Measurements from ENCODE around the gene ALOX15. TPM values are rescaled to one million over a fixed set of nuclear protein-coding genes. Genes with fewer than 3 reads are reported as not detected.
A peak's percentile ranks its signal among the peaks of the same experiment; 100 is the strongest.

Gene ALOX15
- total and polyA plus RNA-seq, 10 of the 15 experiments (the other 5 are each of a cell fraction or from before 2014, with no cell fraction given): 0.05 to 1.0 (median 0.24) TPM

DNA sequence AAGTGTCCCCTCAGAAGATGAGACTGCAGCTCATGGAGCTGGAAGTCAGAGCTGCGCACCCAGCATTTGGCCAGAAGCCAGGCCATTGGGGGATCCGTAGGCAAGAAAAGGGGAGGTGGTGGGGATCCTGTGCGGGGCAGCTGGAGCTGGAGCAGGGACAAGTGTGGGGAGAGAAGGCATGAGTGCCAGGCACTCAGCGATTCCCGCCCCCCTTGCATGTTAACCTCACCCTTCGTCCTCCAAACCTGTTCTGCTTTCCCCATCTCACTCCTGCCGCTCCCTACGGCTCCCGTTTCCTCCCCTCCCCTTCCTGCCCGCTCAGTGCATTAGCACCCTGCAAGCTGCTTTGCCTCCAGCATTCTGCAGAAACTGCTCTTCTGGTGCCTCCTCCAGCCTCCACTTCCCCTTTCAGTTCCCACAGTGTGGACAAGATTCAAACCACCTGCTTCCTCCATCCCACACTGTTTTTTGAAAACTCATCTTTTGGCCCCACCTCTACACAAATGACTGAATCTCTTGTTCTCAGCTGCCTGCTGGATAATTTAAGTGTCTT lies 5.6 kb downstream of the ALOX15 start (continued):
- peak; percentile 45; the same call in 1 of the 2 replicates for TF ChIP-seq TCF3 (IDR thresholded peaks at IDR 0.05; ENCODE audit: borderline replicate concordance, insufficient read depth, low read depth, low read length)
- no peak for TF ChIP-seq YBX1 (IDR thresholded peaks at IDR 0.05)
- peak; percentile 61; the same call in 1 of the 2 replicates for TF ChIP-seq NBN (IDR thresholded peaks at IDR 0.05)
- TF ChIP-seq SPI1 (IDR thresholded peaks at IDR 0.05; ENCODE audit: borderline replicate concordance, insufficient read depth, low read depth, low read length): peak; percentile 87
- no peak for TF ChIP-seq ZNF207 (IDR thresholded peaks at IDR 0.05; ENCODE audit: borderline replicate concordance)
- 0 out of 2 replicates have a peak, but pooled peaks have one; percentile 22 for TF ChIP-seq MTA2 (IDR thresholded peaks at IDR 0.05; ENCODE audit: low read depth)
- no peak for TF ChIP-seq KDM1A (IDR thresholded peaks at IDR 0.05; ENCODE audit: borderline replicate concordance)

DNA sequence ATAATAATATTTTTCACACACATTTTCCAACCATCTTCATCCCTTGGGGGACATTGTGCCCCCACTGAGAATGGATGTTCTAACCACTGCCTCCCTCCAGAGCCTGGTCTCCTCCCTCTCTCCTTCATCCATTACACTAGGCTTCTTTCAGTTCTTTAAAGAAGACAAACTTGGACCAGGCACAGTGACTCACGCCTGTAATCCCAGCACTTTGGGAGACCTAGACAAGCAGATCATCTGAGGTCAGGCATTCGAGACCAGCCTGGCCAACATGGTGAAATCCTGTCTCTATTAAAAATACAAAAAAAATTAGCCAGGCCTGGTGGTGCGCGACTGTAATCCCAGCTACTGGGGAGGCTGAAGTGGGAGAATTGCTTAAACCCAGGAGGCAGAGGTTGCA lies 6.5 kb downstream of the ALOX15 start:
- Histone ChIP-seq H3K4me2 (ENCODE audit: control insufficient read depth, insufficient read depth) (no peak overlapping the region), H3K79me2 (ENCODE audit: control insufficient read depth, insufficient read depth, low read length) (no peaks in the 10 kb centered on the region), H2AFZ (ENCODE audit: control insufficient read depth, low read depth, low read length) (no peak overlapping the region), H3K27me3 (replicated peaks in 1 of 2; ENCODE audit: control insufficient read depth in 2 of 2, insufficient read depth in 2 of 2, low read length in 1 of 2) (peaks cover 0 to 2% of the 10 kb centered on the region in 2 experiments; a peak in 2 of 4 replicates), H3K9ac (ENCODE audit: control insufficient read depth, insufficient read depth, low read length) (no peak overlapping the region), H3K27ac (ENCODE audit: control insufficient read depth, insufficient read depth) (no peak overlapping the region), H4K20me1 (ENCODE audit: control insufficient read depth, insufficient read depth) (no peaks in the 10 kb centered on the region), H3K4me1 (ENCODE audit: control insufficient read depth, insufficient read depth, low read length) (peaks cover 22% of the 10 kb centered on the region), H3K36me3 (ENCODE audit: control insufficient read depth in 2 of 2, insufficient read depth in 2 of 2, low read length in 1 of 2) (no peaks in the 10 kb centered on the region), H3K4me3 (no peak overlapping the region), H3K9me3 (replicated peaks; ENCODE audit: control insufficient read depth, insufficient read depth, low read length) (no peaks in the 10 kb centered on the region)
- SMC1A ChIA-PET (ENCODE audit: uncharacterized antibody, unreplicated experiment): no interaction called here
- CTCF ChIA-PET: interaction anchor here (0.7 to 2.5 kb wide), 2 partner anchors 10 to 68 kb away, joined by 4 to 15 read pairs; no protein-coding TSS in a partner anchor
- no peak for FAIRE-seq
- POLR2A ChIA-PET: no interaction called here
- intact Hi-C loops (cut with micrococcal nuclease; ENCODE audit: unreplicated experiment): no loop called here
- no peak for DNase-seq (ENCODE audit: low read depth, low spot score)
- ATAC-seq: no peak
- RAD21 ChIA-PET (ENCODE audit: unreplicated experiment): no interaction called here
- 83% methylated on average over 4 of the region's 4 CpGs for WGBS (ENCODE audit: insufficient coverage, insufficient replicate concordance, low lambda C conversion rate, missing lambda C conversion rate)
- in situ Hi-C loops (cut with MboI): no loop called here
- no TSS peak for BruUV-seq (replicated peaks)
- no peak for TF ChIP-seq JUND (IDR thresholded peaks at IDR 0.05; ENCODE audit: low read depth, low read length)
- no peak for TF ChIP-seq POU2F2 (IDR thresholded peaks at IDR 0.05; ENCODE audit: borderline replicate concordance, low read depth, low read length)
- TF ChIP-seq NFXL1 (IDR thresholded peaks at IDR 0.05; ENCODE audit: borderline replicate concordance): no peak
- TF ChIP-seq MXI1 (IDR thresholded peaks at IDR 0.05; ENCODE audit: low read depth, low read length): no peak
- TF ChIP-seq ESRRA (IDR thresholded peaks at IDR 0.05; ENCODE audit: low read length): no peak
- no peak for TF ChIP-seq FOS (IDR thresholded peaks at IDR 0.05; ENCODE audit: borderline replicate concordance, extremely low read depth, insufficient read length)
- TF ChIP-seq SIN3A (IDR thresholded peaks at IDR 0.05; ENCODE audit: low read depth, low read length): no peak
- no peak for TF ChIP-seq FOXK2 (IDR thresholded peaks at IDR 0.05)
- TF ChIP-seq, protein P1, sequence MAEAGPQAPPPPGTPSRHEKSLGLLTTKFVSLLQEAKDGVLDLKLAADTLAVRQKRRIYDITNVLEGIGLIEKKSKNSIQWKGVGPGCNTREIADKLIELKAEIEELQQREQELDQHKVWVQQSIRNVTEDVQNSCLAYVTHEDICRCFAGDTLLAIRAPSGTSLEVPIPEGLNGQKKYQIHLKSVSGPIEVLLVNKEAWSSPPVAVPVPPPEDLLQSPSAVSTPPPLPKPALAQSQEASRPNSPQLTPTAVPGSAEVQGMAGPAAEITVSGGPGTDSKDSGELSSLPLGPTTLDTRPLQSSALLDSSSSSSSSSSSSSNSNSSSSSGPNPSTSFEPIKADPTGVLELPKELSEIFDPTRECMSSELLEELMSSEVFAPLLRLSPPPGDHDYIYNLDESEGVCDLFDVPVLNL (IDR thresholded peaks at IDR 0.05; ENCODE audit: low read depth, low read length): no peak
- TF ChIP-seq NFYB (IDR thresholded peaks at IDR 0.05; ENCODE audit: insufficient read depth, low read depth, low read length): no peak
- no peak for TF ChIP-seq RAD51 (IDR thresholded peaks at IDR 0.05)
- TF ChIP-seq SMAD5 (IDR thresholded peaks at IDR 0.05; ENCODE audit: low read depth): no peak
- TF ChIP-seq, protein P2, sequence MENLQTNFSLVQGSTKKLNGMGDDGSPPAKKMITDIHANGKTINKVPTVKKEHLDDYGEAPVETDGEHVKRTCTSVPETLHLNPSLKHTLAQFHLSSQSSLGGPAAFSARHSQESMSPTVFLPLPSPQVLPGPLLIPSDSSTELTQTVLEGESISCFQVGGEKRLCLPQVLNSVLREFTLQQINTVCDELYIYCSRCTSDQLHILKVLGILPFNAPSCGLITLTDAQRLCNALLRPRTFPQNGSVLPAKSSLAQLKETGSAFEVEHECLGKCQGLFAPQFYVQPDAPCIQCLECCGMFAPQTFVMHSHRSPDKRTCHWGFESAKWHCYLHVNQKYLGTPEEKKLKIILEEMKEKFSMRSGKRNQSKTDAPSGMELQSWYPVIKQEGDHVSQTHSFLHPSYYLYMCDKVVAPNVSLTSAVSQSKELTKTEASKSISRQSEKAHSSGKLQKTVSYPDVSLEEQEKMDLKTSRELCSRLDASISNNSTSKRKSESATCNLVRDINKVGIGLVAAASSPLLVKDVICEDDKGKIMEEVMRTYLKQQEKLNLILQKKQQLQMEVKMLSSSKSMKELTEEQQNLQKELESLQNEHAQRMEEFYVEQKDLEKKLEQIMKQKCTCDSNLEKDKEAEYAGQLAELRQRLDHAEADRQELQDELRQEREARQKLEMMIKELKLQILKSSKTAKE (IDR thresholded peaks at IDR 0.05; ENCODE audit: low read depth, poor library complexity, severe bottlenecking): no peak
